NCI-H1048 (cell line): ENCODE results near the gene RALGPS1.

ENCODE experiments used
- DNase-seq: peaks from one replicate; lab custom pipeline; 2025; lab: John Stamatoyannopoulos, UW

Gene RALGPS1

GRCh38 chr9:127205952-127206351 is 291.4 kb downstream of the RALGPS1 start:
- no peak for DNase-seq

- no peak for DNase-seq
Observed at GRCh38 chr9:127206666-127207065, 292.1 kb downstream of the RALGPS1 start.

- no peak for DNase-seq
Observed at GRCh38 chr9:127207734-127208410, 293.3 kb downstream of the RALGPS1 start.

- DNase-seq = no peak
Observed at GRCh38 chr9:127208416-127208815, 293.8 kb downstream of the RALGPS1 start.

- DNase-seq = no peak
Observed at GRCh38 chr9:127209220-127209619, 294.6 kb downstream of the RALGPS1 start.

GRCh38 chr9:127209948-127210640 is 295.5 kb downstream of the RALGPS1 start:
- no peak for DNase-seq

- DNase-seq = no peak
Observed at GRCh38 chr9:127210851-127211730, 296.5 kb downstream of the RALGPS1 start.

GRCh38 chr9:127211983-127212382 is 297.4 kb downstream of the RALGPS1 start:
- DNase-seq = no peak

GRCh38 chr9:127212453-127212852 is 297.9 kb downstream of the RALGPS1 start:
- no peak for DNase-seq

GRCh38 chr9:127213859-127214258 is 299.3 kb downstream of the RALGPS1 start:
- no peak for DNase-seq

- DNase-seq = peak; percentile 29
Observed at GRCh38 chr9:127214421-127215267, 300.1 kb downstream of the RALGPS1 start.

- no peak for DNase-seq
Observed at GRCh38 chr9:127215268-127216209, 301.0 kb downstream of the RALGPS1 start.

- DNase-seq = no peak
Observed at GRCh38 chr9:127216210-127216887, 301.8 kb downstream of the RALGPS1 start.

- DNase-seq = no peak
Observed at GRCh38 chr9:127216888-127217217, 302.3 kb downstream of the RALGPS1 start.

GRCh38 chr9:127218818-127219217 is 304.2 kb downstream of the RALGPS1 start:
- DNase-seq = no peak

GRCh38 chr9:127219520-127219919 is 304.9 kb downstream of the RALGPS1 start:
- no peak for DNase-seq

- no peak for DNase-seq
Observed at GRCh38 chr9:127221695-127222094, 307.1 kb downstream of the RALGPS1 start.

- no peak for DNase-seq
Observed at GRCh38 chr9:127222388-127223095, 308.0 kb downstream of the RALGPS1 start.

- DNase-seq = no peak
Observed at GRCh38 chr9:127223266-127223665, 308.7 kb downstream of the RALGPS1 start.

- no peak for DNase-seq
Observed at GRCh38 chr9:127223810-127224177, 309.2 kb downstream of the RALGPS1 start.
